Measurements from ENCODE around the gene CD93.

DNA sequence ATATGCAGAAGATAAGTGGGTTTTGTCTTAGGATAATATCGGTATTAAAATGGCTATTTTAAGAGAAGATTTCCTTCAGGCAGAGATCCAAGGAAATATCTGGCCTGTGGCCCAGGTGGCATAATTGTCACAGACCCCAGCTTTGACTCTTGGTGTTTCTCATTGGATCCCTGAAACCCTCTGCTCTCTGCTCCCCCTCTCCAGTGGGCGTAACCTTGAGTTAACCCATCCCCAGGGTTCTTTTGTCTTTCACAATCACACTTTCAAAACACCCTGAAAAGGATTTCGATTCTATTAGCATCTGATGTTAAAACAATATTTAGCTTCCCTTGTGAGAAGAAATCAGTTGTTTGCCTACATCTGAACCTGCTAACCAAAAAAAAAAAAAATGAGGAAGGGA, 43.9 kb downstream of the CD93 start:
- no peak for TF ChIP-seq CTCF (IDR thresholded peaks at IDR 0.05)
- no peak for TF ChIP-seq POLR2A (IDR thresholded peaks at IDR 0.05)
- no peak for TF ChIP-seq EP300 (IDR thresholded peaks at IDR 0.05)
- TF ChIP-seq POLR2AphosphoS5 (IDR thresholded peaks at IDR 0.05): no peak

Measured in upper lobe of left lung (tissue), 4 donors.